ENCODE measurements around the gene SCARB1. TPM values are rescaled to one million over a fixed set of nuclear protein-coding genes. Genes with fewer than 3 reads are reported as not detected.

SCARB1 gene
- total RNA-seq, 1 experiment from 2014 or later: 106 TPM

- no peaks in the 10 kb centered on the region for H3K27me3 ChIP-seq (replicated peaks; ENCODE audit: control insufficient read depth, insufficient read depth, low read length)
- Mint-ChIP-seq H3K9me3 (ENCODE audit: unreplicated experiment) (no peaks in the 10 kb centered on the region), H3K27ac (ENCODE audit: unreplicated experiment) (no peak overlapping the region), H3K36me3 (ENCODE audit: insufficient read depth, unreplicated experiment) (peaks cover 12% of the 10 kb centered on the region), H3K27me3 (ENCODE audit: insufficient read depth, unreplicated experiment) (no peaks in the 10 kb centered on the region), H3K4me1 (ENCODE audit: low read depth, unreplicated experiment) (peaks cover 13% of the 10 kb centered on the region), H3K4me3 (ENCODE audit: unreplicated experiment) (no peak overlapping the region)
- peaks cover 17% of the 10 kb centered on the region for H3K4me1 ChIP-seq
- DNase-seq: no peak
- H3K4me3 ChIP-seq (ENCODE audit: low read depth, low read length): no peak overlapping the region
- no peaks in the 10 kb centered on the region for H3K9me3 ChIP-seq
- BruUV-seq (replicated peaks): no TSS peak
- intact Hi-C loops (cut with micrococcal nuclease; ENCODE audit: unreplicated experiment): no loop called here
- CTCF ChIA-PET: no interaction called here
- H3K36me3 ChIP-seq (ENCODE audit: control insufficient read depth, insufficient read depth, low read length): no peaks in the 10 kb centered on the region; the same call in 1 of the 2 replicates
- TF ChIP-seq CTCF (IDR thresholded peaks at IDR 0.05; ENCODE audit: insufficient read depth in 1 of 2, low read depth in 1 of 2, low read length in 1 of 2, severe bottlenecking in 1 of 2, unreplicated experiment in 1 of 2): no peak
- POLR2A ChIA-PET: no interaction called here
These were observed 27.8 kb downstream of the SCARB1 start for GRCh38 chr12:124835656-124836410.

GRCh38 chr12:124834822-124835221, 28.8 kb downstream of the SCARB1 start:
- CTCF ChIA-PET: no interaction called here

GRCh38 chr12:124833693-124834122, 30.0 kb downstream of the SCARB1 start:
- Mint-ChIP-seq H3K9me3 (ENCODE audit: unreplicated experiment) (no peaks in the 10 kb centered on the region), H3K27ac (ENCODE audit: unreplicated experiment) (no peak overlapping the region), H3K4me1 (ENCODE audit: low read depth, unreplicated experiment) (peaks cover 25% of the 10 kb centered on the region), H3K4me3 (ENCODE audit: unreplicated experiment) (no peak overlapping the region), H3K36me3 (ENCODE audit: insufficient read depth, unreplicated experiment) (peaks cover 14% of the 10 kb centered on the region), H3K27me3 (ENCODE audit: insufficient read depth, unreplicated experiment) (no peaks in the 10 kb centered on the region)
- ChIA-PET CTCF (interaction anchor here (2.2 kb wide), 1 partner anchor 73 kb away, joined by 6 read pairs; no protein-coding TSS in a partner anchor), POLR2A (no interaction called here)
- intact Hi-C loops (cut with micrococcal nuclease; ENCODE audit: unreplicated experiment): no loop called here
- TF ChIP-seq CTCF (IDR thresholded peaks at IDR 0.05; ENCODE audit: insufficient read depth in 1 of 2, low read depth in 1 of 2, low read length in 1 of 2, severe bottlenecking in 1 of 2, unreplicated experiment in 1 of 2): no peak
- peaks cover 8% of the 10 kb centered on the region; the same call in 1 of the 2 replicates for H3K9me3 ChIP-seq
- no peaks in the 10 kb centered on the region for H3K27me3 ChIP-seq (replicated peaks; ENCODE audit: control insufficient read depth, insufficient read depth, low read length)
- H3K36me3 ChIP-seq (ENCODE audit: control insufficient read depth, insufficient read depth, low read length): no peaks in the 10 kb centered on the region; the same call in 1 of the 2 replicates
- BruUV-seq (replicated peaks): no TSS peak
- H3K4me3 ChIP-seq (ENCODE audit: low read depth, low read length): no peak overlapping the region
- H3K4me1 ChIP-seq: peaks cover 30% of the 10 kb centered on the region
- no peak for DNase-seq

More at GRCh38 chr12:124834822-124835221, 28.8 kb downstream of the SCARB1 start:
- Mint-ChIP-seq H3K36me3 (ENCODE audit: insufficient read depth, unreplicated experiment) (peaks cover 6% of the 10 kb centered on the region), H3K4me3 (ENCODE audit: unreplicated experiment) (no peak overlapping the region), H3K27ac (ENCODE audit: unreplicated experiment) (no peak overlapping the region), H3K4me1 (ENCODE audit: low read depth, unreplicated experiment) (peaks cover 15% of the 10 kb centered on the region), H3K9me3 (ENCODE audit: unreplicated experiment) (no peaks in the 10 kb centered on the region), H3K27me3 (ENCODE audit: insufficient read depth, unreplicated experiment) (no peaks in the 10 kb centered on the region)
- H3K4me1 ChIP-seq: peaks cover 22% of the 10 kb centered on the region
- H3K27me3 ChIP-seq (replicated peaks; ENCODE audit: control insufficient read depth, insufficient read depth, low read length): no peaks in the 10 kb centered on the region
- POLR2A ChIA-PET: no interaction called here
- no TSS peak for BruUV-seq (replicated peaks)
- no peak for DNase-seq
- intact Hi-C loops (cut with micrococcal nuclease; ENCODE audit: unreplicated experiment): no loop called here
- H3K36me3 ChIP-seq (ENCODE audit: control insufficient read depth, insufficient read depth, low read length): no peaks in the 10 kb centered on the region; the same call in 1 of the 2 replicates
- TF ChIP-seq CTCF (IDR thresholded peaks at IDR 0.05; ENCODE audit: insufficient read depth in 1 of 2, low read depth in 1 of 2, low read length in 1 of 2, severe bottlenecking in 1 of 2, unreplicated experiment in 1 of 2): no peak
- H3K9me3 ChIP-seq: peaks cover 4% of the 10 kb centered on the region; the same call in 1 of the 2 replicates
- no peak overlapping the region for H3K4me3 ChIP-seq (ENCODE audit: low read depth, low read length)
